GM19025 (cell line): Measurements from ENCODE around the gene GTF2H4.
"Not testable (repeated sequence)": the region's sequence is repeated elsewhere in the genome, so short reads cannot be mapped to it uniquely, and the experiment has no call there.

Source experiments
- ATAC-seq: cut with Tn5 transposase; IDR thresholded peaks from one replicate; pipeline ENCODE4 v1.9.1; 2021; ENCODE audit warnings: mild to moderate bottlenecking, low read depth, moderate library complexity; ENCODE audit not compliant: unreplicated experiment

GTF2H4 gene

DNA sequence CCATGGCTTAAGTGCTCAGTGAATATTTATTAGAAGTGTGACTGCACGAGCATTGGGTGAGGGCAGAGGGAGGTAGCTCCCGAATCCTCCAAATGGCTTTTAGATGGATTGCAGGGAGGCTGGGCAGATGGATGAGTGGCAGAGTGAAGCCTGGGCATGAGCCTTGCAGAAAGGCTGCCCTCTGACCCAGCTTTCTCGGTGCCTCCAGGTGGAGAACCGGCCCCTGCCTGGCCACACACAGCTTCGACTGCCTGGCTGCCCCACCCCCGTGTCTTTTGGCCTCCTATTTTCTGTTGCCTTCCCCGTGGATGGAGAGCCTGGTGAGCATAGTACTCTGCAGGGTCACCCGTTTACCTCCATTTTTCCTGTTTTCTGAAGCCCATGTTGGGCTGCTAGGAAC lies 9.5 kb downstream of the GTF2H4 start:
- no peak for ATAC-seq

DNA sequence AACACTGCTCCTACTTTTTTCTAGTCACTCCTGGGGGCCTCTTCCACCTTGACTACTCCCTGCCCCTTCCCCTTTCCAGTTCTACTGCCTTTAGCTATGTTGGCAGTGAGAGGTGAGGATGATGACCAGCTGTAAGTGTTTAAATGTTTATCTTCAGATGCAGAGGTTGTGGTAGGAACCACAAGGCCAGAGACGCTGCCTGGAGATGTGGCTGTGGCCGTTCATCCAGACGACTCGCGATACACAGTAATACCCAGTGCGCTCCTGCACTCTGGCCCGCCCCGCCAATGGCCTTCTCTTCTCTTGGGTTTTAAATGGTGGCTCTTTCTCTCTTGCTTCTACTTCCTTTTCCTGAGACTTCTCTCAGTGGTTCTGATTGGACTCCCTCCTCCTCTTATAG lies 10.7 kb downstream of the GTF2H4 start:
- ATAC-seq = no peak

DNA sequence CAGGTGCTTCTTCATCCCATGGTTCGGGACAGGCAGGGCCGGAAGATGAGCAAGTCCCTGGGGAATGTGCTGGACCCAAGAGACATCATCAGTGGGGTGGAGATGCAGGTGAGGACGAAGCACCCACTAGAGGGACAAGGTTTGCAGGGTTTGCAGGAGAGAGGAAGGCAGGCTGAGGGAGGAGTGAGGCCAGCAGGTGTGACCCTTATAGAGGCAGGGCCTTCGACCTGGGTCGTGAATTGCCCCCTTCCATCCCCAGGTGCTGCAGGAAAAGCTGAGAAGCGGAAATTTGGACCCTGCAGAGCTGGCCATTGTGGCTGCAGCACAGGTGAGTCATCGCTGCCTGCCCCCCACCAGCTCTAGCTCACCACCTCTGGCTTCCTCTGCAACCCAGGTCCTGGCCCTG lies 14.4 kb downstream of the GTF2H4 start:
- no peak for ATAC-seq

DNA sequence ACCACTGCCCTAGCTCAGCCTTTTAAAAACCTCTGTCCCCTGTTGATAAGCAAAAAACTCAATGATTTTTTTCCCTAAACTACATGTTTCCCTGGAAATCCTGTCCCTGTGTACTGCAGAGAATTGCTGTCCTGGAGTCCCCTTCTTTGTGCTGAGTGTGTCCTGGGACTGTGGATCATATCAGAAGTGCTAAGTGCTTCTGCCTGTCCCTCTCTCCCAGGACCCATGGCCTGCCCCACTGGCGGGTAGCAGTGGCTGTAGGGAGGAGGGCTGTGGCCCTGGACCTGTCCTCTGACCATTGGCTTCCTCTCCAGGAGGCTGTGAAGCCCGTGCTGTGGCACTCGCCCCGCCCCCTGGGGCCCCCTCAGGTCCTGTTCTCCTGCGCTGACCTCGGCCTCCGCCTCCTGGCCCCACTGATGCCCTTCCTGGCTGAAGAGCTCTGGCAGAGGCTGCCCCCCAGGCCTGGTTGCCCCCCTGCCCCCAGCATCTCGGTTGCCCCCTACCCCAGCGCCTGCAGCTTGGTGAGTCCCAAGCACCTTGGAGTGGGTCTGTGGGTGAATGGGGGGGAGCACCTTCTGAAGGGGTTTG lies 16.1 kb downstream of the GTF2H4 start:
- not testable (repeated sequence) for ATAC-seq

DNA sequence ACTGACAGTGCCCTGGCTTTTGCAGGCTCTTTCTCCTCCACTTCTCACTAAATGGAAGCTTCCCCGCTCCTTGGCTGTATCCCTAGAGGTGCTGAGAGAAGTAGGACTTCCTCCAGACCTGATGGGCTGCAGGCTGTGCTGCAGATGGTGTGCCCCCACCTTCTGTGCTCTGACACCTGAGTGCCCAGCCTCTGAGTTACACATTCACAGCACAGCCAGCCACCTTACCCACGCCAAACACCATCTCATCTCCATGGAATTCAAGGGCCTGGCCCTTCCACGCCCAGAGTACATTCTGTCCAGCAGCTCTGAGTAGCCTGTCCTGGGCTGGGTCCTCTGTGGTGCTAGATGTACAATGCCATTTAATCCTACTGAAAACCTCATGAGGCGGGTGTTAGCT lies 18.6 kb downstream of the GTF2H4 start:
- ATAC-seq = no peak

DNA sequence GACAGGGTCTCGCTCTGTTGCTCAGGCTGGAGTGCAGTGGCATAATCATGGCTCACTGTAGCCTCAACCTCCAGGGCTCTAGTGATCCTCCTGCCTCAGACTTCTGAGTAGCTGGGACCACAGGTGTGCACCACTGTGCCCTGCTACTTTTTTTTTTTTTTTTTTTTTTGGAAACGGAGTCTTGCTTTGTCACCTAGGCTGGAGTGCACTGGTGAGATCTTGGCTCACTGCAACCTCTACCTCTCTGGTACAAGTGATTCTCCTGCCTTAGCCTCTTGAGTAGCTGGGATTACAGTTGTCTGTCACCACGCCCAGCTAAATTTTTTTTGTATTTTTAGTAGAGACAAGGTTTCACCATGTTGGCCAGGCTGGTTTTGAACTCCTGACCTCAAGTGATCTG lies 19.1 kb downstream of the GTF2H4 start:
- ATAC-seq = not testable (repeated sequence)

DNA sequence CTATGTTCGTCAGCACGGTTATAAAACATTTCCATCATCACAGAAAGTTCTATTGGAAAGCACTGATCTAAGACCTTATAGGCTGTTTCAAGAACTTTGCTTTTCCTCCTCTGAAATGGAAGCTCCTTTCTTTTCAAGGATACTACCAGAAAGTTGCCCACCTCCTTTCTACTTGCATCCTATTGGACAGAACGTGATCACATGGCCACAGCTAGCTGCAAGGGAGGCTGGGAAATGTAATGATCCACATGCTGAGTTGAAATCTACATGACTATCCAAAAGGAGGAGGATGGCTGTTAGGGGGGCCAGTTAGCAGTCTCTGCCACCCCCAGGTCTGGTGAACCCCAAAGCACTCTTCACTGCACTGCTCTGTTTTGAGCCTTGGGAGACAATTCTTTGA lies 20.7 kb downstream of the GTF2H4 start:
- no peak for ATAC-seq

DNA sequence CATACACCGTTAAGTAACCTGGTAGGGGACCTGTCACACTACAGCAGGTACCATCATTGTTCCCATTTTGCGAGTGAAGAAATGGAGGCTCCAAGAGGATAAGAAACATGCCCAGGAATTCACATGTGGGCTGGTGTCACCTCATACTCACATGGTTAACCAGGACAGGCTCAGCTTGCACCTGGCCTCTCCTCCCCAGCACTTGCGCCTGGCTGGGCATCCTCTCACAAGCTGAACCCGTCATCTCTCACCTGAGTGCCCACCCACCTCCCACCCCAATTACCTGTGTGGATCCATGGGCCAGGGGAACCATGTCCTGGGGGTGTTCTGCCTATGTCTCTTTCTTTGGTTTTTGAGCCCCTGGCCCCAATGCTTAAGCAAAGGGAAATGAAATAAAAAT lies 22.5 kb downstream of the GTF2H4 start:
- no peak for ATAC-seq

DNA sequence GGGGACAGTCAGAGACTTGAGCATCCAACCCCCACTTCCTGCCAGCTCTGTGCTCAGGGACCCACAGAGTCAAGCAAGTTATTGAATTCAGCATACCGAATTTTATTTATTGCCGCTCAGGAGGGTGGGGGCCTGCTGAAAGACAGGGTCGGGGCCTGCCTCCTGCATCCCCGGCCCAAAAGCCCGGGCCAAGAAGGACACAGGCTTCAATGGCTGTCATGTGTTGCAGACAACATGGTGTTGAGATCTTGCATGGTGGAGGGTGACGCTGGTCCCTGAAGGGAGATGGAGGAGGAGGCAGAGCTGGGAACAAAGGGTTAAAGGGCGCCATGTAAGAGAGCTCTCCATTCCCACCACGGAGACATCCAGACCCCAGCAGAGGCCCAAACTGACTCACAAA lies 23.3 kb downstream of the GTF2H4 start:
- no peak for ATAC-seq

DNA sequence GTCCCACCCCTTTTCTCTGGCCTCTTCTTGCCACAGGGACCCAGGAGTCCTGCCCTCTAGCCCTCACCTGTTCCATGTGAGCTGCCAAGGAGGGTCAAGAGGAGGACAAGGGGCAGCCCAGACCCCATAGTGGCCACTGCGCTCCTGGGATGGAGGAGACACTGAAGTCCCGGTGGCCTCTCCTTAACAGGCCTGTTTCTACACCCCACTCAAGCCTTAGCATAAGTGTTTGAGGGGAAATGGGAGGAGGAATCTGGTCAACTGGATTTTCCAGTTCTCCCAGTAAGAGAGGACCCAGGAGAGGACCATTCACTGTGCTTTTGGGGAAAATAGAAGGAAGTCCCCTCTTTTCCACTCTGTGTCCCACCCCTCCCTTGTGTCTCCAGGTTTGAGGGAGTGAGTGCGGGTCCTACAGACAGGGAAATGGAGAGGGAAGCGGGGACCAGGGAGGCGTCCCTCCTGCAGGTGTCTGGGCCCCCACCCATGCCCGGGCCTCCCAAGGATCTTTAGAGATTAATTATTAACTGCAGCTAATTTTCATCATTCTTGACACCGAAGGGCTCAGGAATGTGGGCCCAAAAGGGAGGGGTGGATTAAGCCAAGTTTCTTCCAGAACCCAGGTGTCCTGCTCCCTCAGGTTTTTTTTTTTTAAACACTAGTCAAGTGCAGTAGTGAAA lies 24.1 kb downstream of the GTF2H4 start, which contains the start of gene SFTA2:
TSS of gene SFTA2 (minus strand) at position 202 of the 677 bp plus-strand sequence. CDS start at position 128, 74 bp downstream.
- no peak for ATAC-seq

DNA sequence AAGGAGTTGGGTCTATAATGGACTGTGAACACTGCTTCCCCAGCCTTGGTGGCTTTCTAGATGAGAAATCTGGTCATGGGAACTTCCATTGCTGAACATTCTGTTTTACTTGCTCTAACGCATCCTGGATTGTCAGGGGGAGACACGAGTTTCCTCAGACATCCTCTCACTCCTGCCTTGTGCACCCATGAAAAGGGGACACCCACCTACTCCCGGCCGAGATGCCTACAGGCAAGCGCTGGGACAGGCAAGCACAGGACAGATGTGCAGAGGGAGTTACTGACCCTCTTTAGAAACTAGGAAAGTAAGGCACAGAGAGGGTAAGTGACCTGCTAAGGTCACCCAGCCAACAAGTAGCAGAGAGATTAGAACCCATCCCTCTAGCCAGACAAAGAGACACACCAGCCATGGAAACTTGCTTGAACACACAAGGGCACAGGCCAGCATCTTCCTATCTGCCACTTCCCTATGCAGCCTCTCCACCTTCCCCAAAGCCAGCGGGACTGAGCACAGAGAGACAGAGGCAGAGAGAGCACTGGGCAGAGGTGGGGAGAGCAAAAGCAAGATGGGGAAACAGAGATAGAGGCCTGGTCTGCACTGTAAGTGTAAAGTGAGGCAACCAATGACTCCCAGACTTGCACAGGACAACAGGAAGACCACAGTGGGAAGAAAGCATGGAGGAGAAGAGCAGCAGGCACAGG lies 24.8 kb downstream of the GTF2H4 start:
- ATAC-seq = no peak

DNA sequence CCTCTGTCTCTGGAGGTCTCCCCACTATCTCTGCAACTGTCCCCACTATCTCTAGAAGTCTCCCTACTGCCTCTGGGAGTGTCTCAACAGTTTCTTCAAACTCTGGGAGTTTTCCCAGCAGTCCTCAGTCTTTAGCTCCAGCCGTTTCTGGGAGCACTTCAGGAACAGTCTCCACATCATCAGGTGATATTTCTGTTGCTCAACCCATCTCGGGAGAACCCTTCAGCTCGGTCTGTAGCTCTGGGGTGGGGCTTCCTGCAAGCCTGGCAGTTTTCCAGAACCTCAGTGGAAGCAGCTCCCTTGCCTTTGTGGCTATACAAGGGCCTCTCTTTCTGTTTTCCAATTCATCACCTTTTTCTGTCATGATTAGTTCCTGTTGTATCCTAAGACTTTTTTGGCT lies 27.0 kb downstream of the GTF2H4 start:
- ATAC-seq = no peak

DNA sequence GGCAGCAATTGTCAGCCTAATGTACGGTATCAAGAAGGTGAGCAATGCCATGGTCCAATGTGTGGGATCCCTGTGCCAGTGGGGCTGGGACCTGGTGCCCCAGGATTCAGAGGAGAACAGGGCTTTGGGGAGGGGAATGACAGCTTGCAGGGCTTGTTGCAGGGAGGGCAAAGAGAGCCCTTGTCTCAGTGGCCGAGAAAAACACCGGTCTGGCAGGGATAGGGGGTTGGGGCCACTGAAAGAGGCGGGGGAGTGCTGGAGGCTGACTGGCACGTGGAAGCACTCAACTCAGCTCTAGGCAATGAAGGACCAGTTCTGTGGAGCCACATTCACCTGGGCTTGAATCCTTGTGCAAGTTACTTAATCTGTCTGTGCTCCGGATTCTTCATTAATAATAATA lies 29.3 kb downstream of the GTF2H4 start:
- no peak for ATAC-seq

DNA sequence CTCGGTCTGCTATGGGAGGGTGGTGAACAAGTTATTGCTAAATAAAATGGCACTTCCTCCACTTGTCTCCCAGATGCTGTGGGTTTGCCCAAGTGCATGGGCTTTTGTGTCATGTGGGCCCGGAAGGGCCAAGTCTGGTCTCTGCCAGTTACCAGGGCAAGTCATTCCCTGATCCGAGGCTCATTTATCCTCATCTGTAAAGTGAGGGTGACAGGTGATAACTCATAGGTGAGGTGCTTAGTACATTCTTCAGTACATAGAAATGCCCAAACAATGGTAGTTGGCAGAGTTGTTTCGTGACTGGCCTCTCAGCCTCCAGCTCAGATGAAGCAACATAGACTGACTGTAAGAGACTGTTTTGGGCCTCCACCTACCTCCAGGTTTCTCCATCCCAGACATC lies 30.7 kb downstream of the GTF2H4 start:
- ATAC-seq = no peak

DNA sequence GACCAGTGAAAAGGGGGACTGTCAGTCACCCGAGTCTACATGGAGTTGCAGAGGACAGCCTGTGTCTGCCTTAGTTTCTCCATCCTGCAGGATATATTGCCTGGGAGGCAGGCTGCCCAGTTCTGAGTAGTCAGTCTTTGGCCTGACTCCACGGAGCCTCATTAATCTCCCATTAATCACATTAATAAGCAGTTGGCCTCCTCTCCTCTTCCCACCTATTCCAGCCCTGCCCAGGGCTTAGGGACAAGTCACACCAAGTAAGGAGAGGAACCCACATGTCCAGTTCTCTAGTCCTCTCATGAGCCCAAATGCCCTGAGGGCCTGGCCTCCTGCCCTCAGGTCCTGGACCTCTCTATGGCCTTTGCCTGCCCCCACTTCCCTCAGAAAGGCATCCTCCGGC lies 31.5 kb downstream of the GTF2H4 start:
- ATAC-seq = no peak

DNA sequence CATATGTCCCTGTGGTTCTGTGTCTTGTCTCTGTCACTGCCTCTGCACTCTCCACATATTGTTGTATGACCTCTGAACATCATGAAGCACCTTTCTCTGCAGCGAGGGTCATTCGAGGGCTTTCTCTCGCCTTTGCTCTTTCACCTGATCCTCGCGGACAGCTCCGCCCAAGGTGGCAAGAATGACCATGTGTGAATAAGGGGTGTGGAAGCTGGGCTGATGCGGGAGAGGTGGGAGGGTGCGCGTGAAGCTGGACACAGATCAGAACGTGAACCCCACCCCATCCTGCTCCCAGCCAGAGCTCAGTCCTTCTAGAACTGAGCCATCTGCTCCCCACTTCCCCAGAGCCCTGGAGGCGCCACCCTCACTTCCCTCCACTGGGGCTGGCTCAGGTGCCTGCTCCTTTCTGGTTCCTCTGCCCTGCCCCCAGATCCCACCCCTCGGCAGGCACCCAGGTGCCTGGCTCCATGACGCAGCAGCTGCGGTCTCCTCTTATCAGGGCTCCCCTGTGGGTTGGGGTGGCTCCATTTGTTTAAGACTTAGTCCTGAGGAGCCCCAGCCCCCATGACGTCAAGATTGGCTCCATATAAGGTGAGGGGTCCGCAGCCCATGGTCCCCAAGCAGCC lies 32.5 kb downstream of the GTF2H4 start, which contains the start of gene MUCL3:
TSS of gene MUCL3 (plus strand) at position 613 of the 626 bp plus-strand sequence. CDS start 27 bp downstream, outside the sequence.
- ATAC-seq = no peak

DNA sequence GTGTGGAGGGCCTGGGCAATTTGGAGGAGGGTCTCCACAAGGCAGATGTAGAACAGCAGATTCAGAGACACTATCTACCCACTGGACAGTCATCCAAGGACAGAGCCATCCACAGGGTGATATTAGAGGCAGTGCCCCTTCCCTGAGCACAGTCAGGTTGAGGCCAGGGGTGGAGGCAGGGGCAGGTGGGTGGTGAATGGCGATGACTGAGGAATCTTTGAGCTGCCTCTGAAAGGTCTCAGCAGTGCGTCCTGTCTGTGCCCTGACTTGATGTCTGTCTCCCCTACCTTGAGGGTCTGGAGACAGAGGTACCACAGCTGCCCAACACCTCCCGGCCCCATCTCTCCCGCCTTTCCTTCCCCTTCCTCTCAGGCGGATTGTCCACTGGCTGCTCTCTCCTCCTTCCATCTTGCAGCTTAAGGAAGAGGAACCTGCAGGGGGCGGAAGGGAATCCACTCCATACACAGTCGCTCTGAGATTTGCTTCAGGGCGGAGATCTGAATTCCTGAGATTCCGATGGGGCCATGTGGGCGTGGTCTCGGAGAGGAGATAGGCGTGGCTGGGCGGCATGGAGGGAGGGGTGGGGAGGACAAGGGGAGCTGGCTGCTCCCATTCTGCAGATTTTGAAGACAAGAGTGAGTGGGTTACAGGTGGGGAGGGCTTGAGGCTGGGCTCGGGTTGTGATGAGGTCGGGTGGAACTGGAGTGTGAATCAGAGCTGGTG lies 34.5 kb downstream of the GTF2H4 start:
- ATAC-seq = no peak

DNA sequence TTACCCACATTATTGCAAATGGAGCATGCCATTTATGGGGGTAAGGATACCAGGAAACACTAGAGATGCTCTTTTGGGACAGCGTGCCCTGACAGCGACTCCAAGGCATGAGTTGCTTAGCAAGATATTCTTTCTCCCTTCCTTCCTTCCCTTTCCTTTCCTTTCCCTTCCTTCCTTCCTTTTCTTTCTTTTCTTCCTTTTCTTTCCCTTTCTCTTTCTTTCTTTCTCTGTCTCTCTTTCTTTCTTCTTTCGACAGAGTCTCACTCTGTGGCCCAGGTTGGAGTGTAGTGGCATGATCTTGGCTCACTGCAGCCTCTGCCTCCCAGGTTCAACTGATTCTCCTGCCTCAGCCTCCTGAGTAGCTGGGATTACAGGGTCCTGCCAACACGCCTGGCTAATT lies 36.0 kb downstream of the GTF2H4 start:
- no peak for ATAC-seq

DNA sequence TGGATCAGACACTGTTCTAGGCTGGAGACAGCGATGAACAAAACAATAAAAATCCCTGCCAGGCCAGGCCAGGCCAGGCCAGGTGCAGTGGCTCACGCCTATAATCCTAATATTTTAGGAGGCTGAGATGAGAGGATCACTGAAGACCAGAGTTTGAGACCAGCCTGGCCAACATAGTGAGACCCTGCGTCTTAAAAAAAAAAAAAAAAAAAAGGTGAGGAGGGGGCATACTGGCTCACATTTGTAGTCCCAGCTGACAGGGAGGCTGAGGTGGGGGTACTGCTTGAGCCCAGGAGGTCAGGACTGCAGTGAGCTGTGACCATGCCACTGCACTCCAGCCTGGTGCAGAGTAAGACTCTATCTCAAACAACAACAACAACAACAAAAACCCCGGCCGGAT lies 37.3 kb downstream of the GTF2H4 start:
- ATAC-seq = no peak

DNA sequence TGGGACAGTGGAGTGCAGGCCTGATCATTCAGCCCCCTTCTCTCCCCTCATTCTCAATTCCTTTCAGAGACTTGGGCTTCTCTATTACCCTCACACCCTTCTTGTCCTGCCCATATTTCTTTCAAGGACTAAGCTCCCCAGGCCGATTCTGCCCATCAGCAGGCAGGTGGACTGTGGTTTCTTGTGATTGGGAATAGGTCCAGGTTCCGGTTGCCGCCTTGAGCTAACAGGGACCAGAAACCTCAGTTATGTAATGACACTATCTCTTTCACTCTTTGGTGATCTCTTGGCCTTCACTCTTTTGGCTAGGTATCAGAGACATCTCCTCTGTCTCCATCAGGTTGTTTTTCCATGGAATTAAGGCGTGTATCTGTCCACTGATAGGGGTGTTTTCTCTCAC lies 39.2 kb downstream of the GTF2H4 start:
- ATAC-seq = no peak

DNA sequence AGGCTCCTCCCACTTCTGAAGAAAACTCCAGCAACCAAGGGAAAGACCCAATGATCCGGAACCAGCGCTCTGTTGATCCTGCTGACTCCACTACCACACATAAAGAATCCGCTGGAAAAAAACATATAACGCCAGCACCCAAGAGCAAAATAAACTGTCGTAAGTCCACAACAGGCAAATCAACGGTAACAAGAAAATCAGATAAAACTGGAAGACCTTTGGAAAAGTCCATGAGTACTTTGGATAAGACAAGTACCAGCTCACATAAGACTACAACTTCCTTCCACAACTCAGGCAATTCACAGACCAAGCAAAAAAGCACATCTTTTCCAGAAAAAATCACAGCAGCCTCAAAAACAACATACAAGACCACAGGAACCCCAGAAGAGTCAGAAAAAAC lies 40.8 kb downstream of the GTF2H4 start:
- no peak for ATAC-seq
